SU-DHL-6 (cell line): ENCODE measurements around the gene IL27RA.

Experiments used
- H2AFZ ChIP-seq: fragments of 200-600 bp; sonication (generic); 2 replicates; pipeline ENCODE4 v1.6.1; 2014; ENCODE audit warnings: low read depth, mild to moderate bottlenecking, moderate library complexity, mixed read lengths, antibody characterized with exemption, low read length; ENCODE audit not compliant: severe bottlenecking
- H3F3A ChIP-seq: fragments of 200-600 bp; shearing (Covaris generic); 2 replicates; pipeline ENCODE4 v1.6.0; 2016; ENCODE audit warnings: antibody characterized with exemption, mild to moderate bottlenecking; ENCODE audit not compliant: insufficient read depth
- H3K27ac ChIP-seq: fragments of 200-600 bp; sonication (generic); 2 replicates; pipeline ENCODE4 v1.5.1; 2016; ENCODE audit warnings: low read depth, mild to moderate bottlenecking, low read length, moderate library complexity, mixed read lengths
- H3K27me3 ChIP-seq: fragments of 200-600 bp; sonication (generic), shearing (Covaris generic); 2 replicates; pipeline ENCODE4 v1.6.0; 2014; ENCODE audit warnings: mild to moderate bottlenecking, low read length
- H3K36me3 ChIP-seq: fragments of 200-600 bp; sonication (generic); 2 replicates; pipeline ENCODE4 v1.6.1; 2014; ENCODE audit warnings: mild to moderate bottlenecking, low read length, mixed read lengths
- H3K4me2 ChIP-seq: fragments of 300-600, 200-600 bp; shearing (Covaris generic), sonication (generic); 2 replicates; pipeline ENCODE4 v1.6.0; 2014; ENCODE audit warnings: low read length, low read depth, mild to moderate bottlenecking; ENCODE audit not compliant: poor library complexity, severe bottlenecking
- H3K4me3 ChIP-seq: fragments of 200-600 bp; sonication (generic); 2 replicates; pipeline ENCODE4 v1.5.1; 2014; ENCODE audit warnings: antibody characterized with exemption, low read length, mild to moderate bottlenecking, mixed read lengths; ENCODE audit not compliant: insufficient read depth, poor library complexity, severe bottlenecking
- H3K79me2 ChIP-seq: fragments of 200-600 bp; sonication (generic); 2 replicates; pipeline ENCODE4 v1.6.1; 2014; ENCODE audit warnings: mild to moderate bottlenecking, low read length, moderate library complexity; ENCODE audit not compliant: insufficient read depth
- H3K9ac ChIP-seq: fragments of 200-600 bp; sonication (generic); 2 replicates; pipeline ENCODE4 v1.7.0; 2014; ENCODE audit warnings: mild to moderate bottlenecking, low read length
- H3K9me2 ChIP-seq: fragments of 200-600 bp; sonication (generic); replicated peaks from 2 replicates; pipeline ENCODE4 v1.6.1; 2014; ENCODE audit warnings: low read length; ENCODE audit not compliant: insufficient read depth
- H3K9me3 ChIP-seq: fragments of 200-600 bp; sonication (generic); 2 replicates; pipeline ENCODE4 v1.6.1; 2014; ENCODE audit warnings: low read length, mixed read lengths; ENCODE audit not compliant: insufficient read depth
- H4K20me1 ChIP-seq: fragments of 200-600 bp; sonication (generic); 2 replicates; pipeline ENCODE4 v1.6.1; 2014; ENCODE audit warnings: low read depth, mild to moderate bottlenecking, antibody characterized with exemption, low read length, moderate library complexity, mixed read lengths
- CTCF ChIP-seq: fragments of 200-600 bp; sonication (generic); IDR thresholded peaks from one replicate; pipeline ENCODE4 v1.5.1; 2017; ENCODE audit warnings: antibody characterized with exemption, mild to moderate bottlenecking, low read length, moderate library complexity; ENCODE audit not compliant: insufficient read depth, poor library complexity, severe bottlenecking
- EZH2phosphoT487 ChIP-seq: fragments of 200-600 bp; sonication (generic), shearing (Covaris generic); conservative IDR thresholded peaks from 2 replicates; pipeline ENCODE4 v1.6.1; 2018; ENCODE audit warnings: mild to moderate bottlenecking, antibody characterized with exemption, low read length, moderate library complexity, mixed read lengths

Gene IL27RA

GRCh38 chr19:14102102-14102696 lies 70.6 kb downstream of the IL27RA start:
- H3K9me3 ChIP-seq = no peaks in the 10 kb centered on the region
- H3K9me2 ChIP-seq = no peaks in the 10 kb centered on the region
- H3K27me3 ChIP-seq = no peaks in the 10 kb centered on the region
- H3K9ac ChIP-seq = no peak overlapping the region
- no peak overlapping the region for H3K27ac ChIP-seq
- TF ChIP-seq EZH2phosphoT487 (no peak), CTCF (no peak)
- no peaks in the 10 kb centered on the region for H4K20me1 ChIP-seq
- peaks cover 3% of the 10 kb centered on the region; the same call in 1 of the 2 replicates for H3F3A ChIP-seq
- no peak overlapping the region for H3K4me3 ChIP-seq
- no peak overlapping the region for H2AFZ ChIP-seq
- no peak overlapping the region for H3K4me2 ChIP-seq
- no peaks in the 10 kb centered on the region for H3K79me2 ChIP-seq
- peaks cover 2% of the 10 kb centered on the region; the same call in 1 of the 2 replicates for H3K36me3 ChIP-seq

GRCh38 chr19:14102756-14103155 lies 71.2 kb downstream of the IL27RA start:
- Histone ChIP-seq H3K9ac (no peak overlapping the region), H3K79me2 (no peaks in the 10 kb centered on the region), H3F3A (peaks cover 3% of the 10 kb centered on the region; the same call in 1 of the 2 replicates), H3K4me2 (no peak overlapping the region), H2AFZ (no peak overlapping the region), H3K9me3 (no peaks in the 10 kb centered on the region), H3K9me2 (no peaks in the 10 kb centered on the region), H3K27me3 (no peaks in the 10 kb centered on the region), H4K20me1 (no peaks in the 10 kb centered on the region), H3K36me3 (peaks cover 2% of the 10 kb centered on the region; the same call in 1 of the 2 replicates), H3K27ac (no peak overlapping the region), H3K4me3 (no peak overlapping the region)
- TF ChIP-seq EZH2phosphoT487 (no peak), CTCF (no peak)
